ENCODE results near the gene NIPAL3.

The NIPAL3 gene

DNA sequence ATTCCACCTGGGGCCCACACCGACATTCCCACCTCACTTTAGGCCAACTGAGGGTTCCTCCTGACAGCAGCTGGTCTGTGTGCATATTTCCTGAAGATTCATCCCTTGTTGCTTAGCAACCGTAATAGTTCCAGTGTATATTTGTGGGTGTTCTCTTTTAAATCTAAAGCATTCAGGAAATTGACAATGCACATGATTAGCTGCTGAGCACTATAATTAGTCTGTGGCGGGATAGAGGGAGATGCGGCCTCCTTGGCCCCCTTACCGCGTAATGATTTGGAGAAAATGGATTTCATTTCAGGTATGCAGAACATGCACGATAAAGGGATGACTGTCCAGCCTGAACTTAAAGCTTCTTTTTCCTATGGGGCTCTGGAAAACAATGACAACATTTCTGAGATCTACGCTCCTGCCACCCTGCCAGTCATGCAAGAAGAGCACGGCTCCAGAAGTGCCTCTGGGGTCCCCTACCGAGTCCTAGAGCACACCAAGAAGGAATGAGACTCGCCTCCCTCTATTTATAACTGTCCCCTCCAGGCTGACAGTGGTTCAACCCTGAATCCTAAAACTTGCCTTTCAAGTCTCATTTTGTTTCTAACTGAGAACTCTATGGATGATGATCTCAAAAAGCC lies 53.2 kb downstream of the NIPAL3 start:
- Histone ChIP-seq H3K9me3 (ENCODE audit: insufficient read depth, low read length) (no peaks in the 10 kb centered on the region), H2AFZ (ENCODE audit: low read depth, low read length, severe bottlenecking) (no peak overlapping the region), H3K9me2 (replicated peaks; ENCODE audit: insufficient read depth, low read length) (no peaks in the 10 kb centered on the region), H3F3A (ENCODE audit: insufficient read depth) (no peaks in the 10 kb centered on the region), H3K4me3 (ENCODE audit: insufficient read depth, low read length, poor library complexity, severe bottlenecking) (no peak overlapping the region), H3K9ac (ENCODE audit: low read length) (no peak overlapping the region), H3K36me3 (ENCODE audit: low read length) (no peaks in the 10 kb centered on the region), H3K27ac (ENCODE audit: low read depth, low read length) (no peak overlapping the region), H3K4me2 (ENCODE audit: low read depth, low read length, poor library complexity, severe bottlenecking) (no peak overlapping the region), H4K20me1 (ENCODE audit: low read depth, low read length) (no peaks in the 10 kb centered on the region), H3K79me2 (ENCODE audit: insufficient read depth, low read length) (no peaks in the 10 kb centered on the region), H3K27me3 (ENCODE audit: low read length) (no peaks in the 10 kb centered on the region)
- TF ChIP-seq, protein P1, sequence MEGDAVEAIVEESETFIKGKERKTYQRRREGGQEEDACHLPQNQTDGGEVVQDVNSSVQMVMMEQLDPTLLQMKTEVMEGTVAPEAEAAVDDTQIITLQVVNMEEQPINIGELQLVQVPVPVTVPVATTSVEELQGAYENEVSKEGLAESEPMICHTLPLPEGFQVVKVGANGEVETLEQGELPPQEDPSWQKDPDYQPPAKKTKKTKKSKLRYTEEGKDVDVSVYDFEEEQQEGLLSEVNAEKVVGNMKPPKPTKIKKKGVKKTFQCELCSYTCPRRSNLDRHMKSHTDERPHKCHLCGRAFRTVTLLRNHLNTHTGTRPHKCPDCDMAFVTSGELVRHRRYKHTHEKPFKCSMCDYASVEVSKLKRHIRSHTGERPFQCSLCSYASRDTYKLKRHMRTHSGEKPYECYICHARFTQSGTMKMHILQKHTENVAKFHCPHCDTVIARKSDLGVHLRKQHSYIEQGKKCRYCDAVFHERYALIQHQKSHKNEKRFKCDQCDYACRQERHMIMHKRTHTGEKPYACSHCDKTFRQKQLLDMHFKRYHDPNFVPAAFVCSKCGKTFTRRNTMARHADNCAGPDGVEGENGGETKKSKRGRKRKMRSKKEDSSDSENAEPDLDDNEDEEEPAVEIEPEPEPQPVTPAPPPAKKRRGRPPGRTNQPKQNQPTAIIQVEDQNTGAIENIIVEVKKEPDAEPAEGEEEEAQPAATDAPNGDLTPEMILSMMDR (IDR thresholded peaks at IDR 0.05; ENCODE audit: insufficient read depth, low read length, poor library complexity, severe bottlenecking): no peak
- no peak for TF ChIP-seq EZH2phosphoT487 (conservative IDR thresholded peaks at IDR 0.05; ENCODE audit: low read length)

DNA sequence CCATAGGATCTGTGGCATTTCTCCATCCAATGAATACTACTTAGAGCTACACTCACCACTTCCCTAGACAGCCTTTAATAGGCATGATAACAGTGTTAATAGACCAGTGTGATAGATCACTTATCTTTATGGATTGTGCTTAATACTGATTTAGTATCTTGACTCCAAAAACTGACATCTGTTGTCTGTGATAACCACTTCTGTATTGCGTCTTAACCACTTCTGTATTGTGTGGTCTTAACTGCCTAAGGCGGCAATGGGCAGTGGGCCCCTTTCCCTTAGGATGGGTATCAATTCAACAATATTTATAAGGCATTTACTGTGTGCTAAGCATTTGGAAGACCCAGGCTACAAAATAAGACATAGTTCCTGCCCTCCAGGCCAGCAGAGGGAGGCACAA lies 55.0 kb downstream of the NIPAL3 start:
- Histone ChIP-seq H3F3A (ENCODE audit: insufficient read depth) (no peaks in the 10 kb centered on the region; the same call in 1 of the 2 replicates), H3K27me3 (ENCODE audit: low read length) (no peaks in the 10 kb centered on the region), H3K4me3 (ENCODE audit: insufficient read depth, low read length, poor library complexity, severe bottlenecking) (no peak overlapping the region), H4K20me1 (ENCODE audit: low read depth, low read length) (no peaks in the 10 kb centered on the region), H3K9ac (ENCODE audit: low read length) (no peak overlapping the region), H3K9me2 (replicated peaks; ENCODE audit: insufficient read depth, low read length) (no peaks in the 10 kb centered on the region), H2AFZ (ENCODE audit: low read depth, low read length, severe bottlenecking) (no peak overlapping the region), H3K79me2 (ENCODE audit: insufficient read depth, low read length) (no peaks in the 10 kb centered on the region), H3K27ac (ENCODE audit: low read depth, low read length) (no peak overlapping the region), H3K9me3 (ENCODE audit: insufficient read depth, low read length) (no peaks in the 10 kb centered on the region), H3K36me3 (ENCODE audit: low read length) (no peaks in the 10 kb centered on the region), H3K4me2 (ENCODE audit: low read depth, low read length, poor library complexity, severe bottlenecking) (no peak overlapping the region)
- TF ChIP-seq, protein P1 (IDR thresholded peaks at IDR 0.05; ENCODE audit: insufficient read depth, low read length, poor library complexity, severe bottlenecking): no peak
- no peak for TF ChIP-seq EZH2phosphoT487 (conservative IDR thresholded peaks at IDR 0.05; ENCODE audit: low read length)

DNA sequence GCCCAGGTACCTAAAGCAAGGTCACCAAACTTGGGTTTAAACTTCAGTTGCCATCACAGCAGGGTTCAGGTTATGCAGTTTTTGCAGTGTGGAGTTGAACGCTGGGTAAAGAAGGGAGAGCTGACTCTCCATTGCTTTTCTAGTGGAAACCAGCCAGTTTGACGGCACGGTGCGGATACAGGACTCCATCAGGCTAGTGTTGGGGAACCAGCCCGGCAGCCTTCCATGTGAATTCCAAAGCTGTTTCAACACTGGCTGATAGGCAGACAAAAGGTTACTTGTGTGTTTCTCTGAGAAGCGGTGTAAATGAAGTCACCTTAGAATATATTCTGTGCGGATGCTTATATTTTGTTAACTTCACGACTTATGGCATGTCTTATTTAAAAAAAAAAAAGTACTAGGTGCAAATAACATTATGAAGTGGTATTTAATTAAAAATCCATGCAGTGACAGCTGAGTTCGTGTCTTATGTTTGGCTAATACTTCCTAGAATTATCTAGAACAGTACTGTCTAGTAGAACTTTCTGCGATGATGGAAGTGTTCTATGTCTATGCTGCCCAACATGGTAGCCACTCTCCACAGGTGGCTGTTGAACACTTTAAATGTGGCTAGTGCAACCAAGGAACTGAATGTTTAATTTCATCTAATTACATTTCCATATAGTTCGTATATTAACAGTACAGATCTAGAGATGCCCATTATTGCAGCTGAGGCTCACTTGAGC lies 57.1 kb downstream of the NIPAL3 start:
- TF ChIP-seq, protein P1 (IDR thresholded peaks at IDR 0.05; ENCODE audit: insufficient read depth, low read length, poor library complexity, severe bottlenecking): no peak
- TF ChIP-seq EZH2phosphoT487 (conservative IDR thresholded peaks at IDR 0.05; ENCODE audit: low read length): no peak
- H2AFZ ChIP-seq (ENCODE audit: low read depth, low read length, severe bottlenecking): no peak overlapping the region
- H3F3A ChIP-seq (ENCODE audit: insufficient read depth): no peaks in the 10 kb centered on the region; the same call in 1 of the 2 replicates
- no peak overlapping the region for H3K4me2 ChIP-seq (ENCODE audit: low read depth, low read length, poor library complexity, severe bottlenecking)
- H3K4me3 ChIP-seq (ENCODE audit: insufficient read depth, low read length, poor library complexity, severe bottlenecking): no peak overlapping the region
- H4K20me1 ChIP-seq (ENCODE audit: low read depth, low read length): no peaks in the 10 kb centered on the region
- no peaks in the 10 kb centered on the region for H3K9me2 ChIP-seq (replicated peaks; ENCODE audit: insufficient read depth, low read length)
- H3K79me2 ChIP-seq (ENCODE audit: insufficient read depth, low read length): no peaks in the 10 kb centered on the region
- H3K9ac ChIP-seq (ENCODE audit: low read length): no peak overlapping the region
- H3K9me3 ChIP-seq (ENCODE audit: insufficient read depth, low read length): no peaks in the 10 kb centered on the region
- no peaks in the 10 kb centered on the region for H3K27me3 ChIP-seq (ENCODE audit: low read length)
- H3K36me3 ChIP-seq (ENCODE audit: low read length): no peaks in the 10 kb centered on the region
- H3K27ac ChIP-seq (ENCODE audit: low read depth, low read length): no peak overlapping the region

Data from SU-DHL-6 (cell line).